ENCODE results near the gene LYPLAL1.

DNA sequence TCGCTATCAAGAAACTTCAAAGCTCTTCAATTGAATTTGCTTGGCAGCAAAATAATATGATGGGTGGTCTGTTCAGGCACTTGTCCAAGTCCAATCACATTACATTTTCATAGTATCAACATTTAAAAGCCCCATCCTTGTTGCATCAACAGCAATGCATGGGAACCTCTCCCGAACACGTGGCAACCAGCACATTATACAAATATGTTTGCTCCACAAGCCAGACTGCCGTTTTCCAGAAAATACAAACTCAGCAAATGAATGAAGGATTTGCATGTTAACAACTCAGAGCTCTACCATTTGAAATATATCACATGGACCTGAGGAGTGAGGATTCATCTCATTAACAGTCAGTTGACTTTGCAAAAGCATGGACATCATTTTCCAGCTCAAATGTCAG lies 20.0 kb upstream of the LYPLAL1 start:
- TF ChIP-seq, protein P1, sequence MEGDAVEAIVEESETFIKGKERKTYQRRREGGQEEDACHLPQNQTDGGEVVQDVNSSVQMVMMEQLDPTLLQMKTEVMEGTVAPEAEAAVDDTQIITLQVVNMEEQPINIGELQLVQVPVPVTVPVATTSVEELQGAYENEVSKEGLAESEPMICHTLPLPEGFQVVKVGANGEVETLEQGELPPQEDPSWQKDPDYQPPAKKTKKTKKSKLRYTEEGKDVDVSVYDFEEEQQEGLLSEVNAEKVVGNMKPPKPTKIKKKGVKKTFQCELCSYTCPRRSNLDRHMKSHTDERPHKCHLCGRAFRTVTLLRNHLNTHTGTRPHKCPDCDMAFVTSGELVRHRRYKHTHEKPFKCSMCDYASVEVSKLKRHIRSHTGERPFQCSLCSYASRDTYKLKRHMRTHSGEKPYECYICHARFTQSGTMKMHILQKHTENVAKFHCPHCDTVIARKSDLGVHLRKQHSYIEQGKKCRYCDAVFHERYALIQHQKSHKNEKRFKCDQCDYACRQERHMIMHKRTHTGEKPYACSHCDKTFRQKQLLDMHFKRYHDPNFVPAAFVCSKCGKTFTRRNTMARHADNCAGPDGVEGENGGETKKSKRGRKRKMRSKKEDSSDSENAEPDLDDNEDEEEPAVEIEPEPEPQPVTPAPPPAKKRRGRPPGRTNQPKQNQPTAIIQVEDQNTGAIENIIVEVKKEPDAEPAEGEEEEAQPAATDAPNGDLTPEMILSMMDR (IDR thresholded peaks at IDR 0.05): no peak
- no peak for TF ChIP-seq POLR2A (IDR thresholded peaks at IDR 0.05)

Data from stomach (tissue), 4 donors.